ENCODE results near the gene DVL1. TPM values are rescaled to one million over a fixed set of nuclear protein-coding genes. Genes with fewer than 3 reads are reported as not detected.

The DVL1 gene
- total RNA-seq, 2 donors from 2014 or later: 46.6 to 52.2 TPM

GRCh38 chr1:1302951-1303509, 46.2 kb downstream of the DVL1 start:
- no peaks in the 10 kb centered on the region for H3K27me3 Mint-ChIP-seq (ENCODE audit: low read depth)
- no peak overlapping the region for H3K27ac Mint-ChIP-seq
- DNase-seq (no peak), ATAC-seq (replicated peaks in 1 of 2) (no peak)
- no peaks in the 10 kb centered on the region for H3K9me3 Mint-ChIP-seq
- peaks cover 16% of the 10 kb centered on the region for H3K4me1 Mint-ChIP-seq (ENCODE audit: low read depth)
- H3K4me3 Mint-ChIP-seq: no peak overlapping the region
- no peaks in the 10 kb centered on the region for H3K36me3 Mint-ChIP-seq (ENCODE audit: insufficient read depth in 2 of 2)

- Mint-ChIP-seq H3K27ac (no peak overlapping the region), H3K9me3 (no peaks in the 10 kb centered on the region), H3K4me1 (ENCODE audit: low read depth) (peaks cover 16% of the 10 kb centered on the region), H3K36me3 (ENCODE audit: insufficient read depth in 2 of 2) (no peaks in the 10 kb centered on the region), H3K4me3 (no peak overlapping the region), H3K27me3 (ENCODE audit: low read depth) (no peaks in the 10 kb centered on the region)
- ATAC-seq (replicated peaks in 1 of 2) (no peak), DNase-seq (no peak)
Measured at GRCh38 chr1:1302006-1302430, 47.2 kb downstream of the DVL1 start.

GRCh38 chr1:1300352-1300739, 48.9 kb downstream of the DVL1 start:
- no peak for ATAC-seq (replicated peaks in 1 of 2)
- no peaks in the 10 kb centered on the region for H3K9me3 Mint-ChIP-seq
- no peaks in the 10 kb centered on the region for H3K27me3 Mint-ChIP-seq (ENCODE audit: low read depth)
- H3K27ac Mint-ChIP-seq: no peak overlapping the region
- no peak for DNase-seq
- no peak overlapping the region for H3K4me3 Mint-ChIP-seq
- no peaks in the 10 kb centered on the region for H3K36me3 Mint-ChIP-seq (ENCODE audit: insufficient read depth in 2 of 2)
- no peaks in the 10 kb centered on the region for H3K4me1 Mint-ChIP-seq (ENCODE audit: low read depth)

GRCh38 chr1:1299686-1300351, 49.4 kb downstream of the DVL1 start:
- peak in 1 of 2 donors; percentile 42 for DNase-seq
- Mint-ChIP-seq H3K36me3 (ENCODE audit: insufficient read depth in 2 of 2) (no peaks in the 10 kb centered on the region), H3K27me3 (ENCODE audit: low read depth) (no peaks in the 10 kb centered on the region), H3K4me1 (ENCODE audit: low read depth) (no peaks in the 10 kb centered on the region), H3K4me3 (no peak overlapping the region), H3K9me3 (no peaks in the 10 kb centered on the region), H3K27ac (no peak overlapping the region)
- peak; percentile 57 to 60 for ATAC-seq (replicated peaks in 1 of 2)

GRCh38 chr1:1298861-1299685, 50.1 kb downstream of the DVL1 start:
- ATAC-seq (replicated peaks in 1 of 2) (no peak), DNase-seq (no peak)
- no peaks in the 10 kb centered on the region for H3K9me3 Mint-ChIP-seq
- no peaks in the 10 kb centered on the region for H3K4me1 Mint-ChIP-seq (ENCODE audit: low read depth)
- H3K4me3 Mint-ChIP-seq: no peak overlapping the region
- no peak overlapping the region for H3K27ac Mint-ChIP-seq
- no peaks in the 10 kb centered on the region for H3K36me3 Mint-ChIP-seq (ENCODE audit: insufficient read depth in 2 of 2)
- H3K27me3 Mint-ChIP-seq (ENCODE audit: low read depth): no peaks in the 10 kb centered on the region

- DNase-seq: no peak
- H3K4me3 Mint-ChIP-seq: no peak overlapping the region
- H3K9me3 Mint-ChIP-seq: no peaks in the 10 kb centered on the region
- peaks cover 0 to 1% of the 10 kb centered on the region in 2 donors for H3K36me3 Mint-ChIP-seq (ENCODE audit: insufficient read depth in 2 of 2)
- H3K27me3 Mint-ChIP-seq (ENCODE audit: low read depth): no peaks in the 10 kb centered on the region
- ATAC-seq (replicated peaks in 1 of 2): no peak
- H3K27ac Mint-ChIP-seq: no peak overlapping the region
- no peaks in the 10 kb centered on the region for H3K4me1 Mint-ChIP-seq (ENCODE audit: low read depth)
Measured at GRCh38 chr1:1297802-1298424, 51.3 kb downstream of the DVL1 start.

- no peaks in the 10 kb centered on the region for H3K9me3 Mint-ChIP-seq
- peaks cover 0 to 1% of the 10 kb centered on the region in 2 donors for H3K36me3 Mint-ChIP-seq (ENCODE audit: insufficient read depth in 2 of 2)
- no peak for DNase-seq
- H3K27ac Mint-ChIP-seq: no peak overlapping the region
- no peak overlapping the region for H3K4me3 Mint-ChIP-seq
- H3K4me1 Mint-ChIP-seq (ENCODE audit: low read depth): peaks cover 4% of the 10 kb centered on the region
- ATAC-seq (replicated peaks in 1 of 2): no peak
- no peaks in the 10 kb centered on the region for H3K27me3 Mint-ChIP-seq (ENCODE audit: low read depth)
Measured at GRCh38 chr1:1296070-1297061, 52.9 kb downstream of the DVL1 start.

GRCh38 chr1:1295154-1295923, 53.9 kb downstream of the DVL1 start:
- H3K4me3 Mint-ChIP-seq: no peak overlapping the region
- H3K36me3 Mint-ChIP-seq (ENCODE audit: insufficient read depth in 2 of 2): peaks cover 0 to 1% of the 10 kb centered on the region in 2 donors
- H3K27ac Mint-ChIP-seq: no peak overlapping the region
- DNase-seq (no peak), ATAC-seq (replicated peaks in 1 of 2) (no peak)
- H3K9me3 Mint-ChIP-seq: no peaks in the 10 kb centered on the region
- no peaks in the 10 kb centered on the region for H3K27me3 Mint-ChIP-seq (ENCODE audit: low read depth)
- H3K4me1 Mint-ChIP-seq (ENCODE audit: low read depth): peaks cover 4% of the 10 kb centered on the region

GRCh38 chr1:1294250-1294890, 54.8 kb downstream of the DVL1 start:
- no peak for ATAC-seq (replicated peaks in 1 of 2)
- DNase-seq: no peak
- H3K4me1 Mint-ChIP-seq (ENCODE audit: low read depth): peaks cover 4% of the 10 kb centered on the region
- H3K9me3 Mint-ChIP-seq: no peaks in the 10 kb centered on the region
- H3K27me3 Mint-ChIP-seq (ENCODE audit: low read depth): no peaks in the 10 kb centered on the region
- no peak overlapping the region for H3K4me3 Mint-ChIP-seq
- no peak overlapping the region for H3K27ac Mint-ChIP-seq
- H3K36me3 Mint-ChIP-seq (ENCODE audit: insufficient read depth in 2 of 2): peaks cover 0 to 1% of the 10 kb centered on the region in 2 donors

- DNase-seq (no peak), ATAC-seq (replicated peaks in 1 of 2) (peak in 1 of 2 donors; percentile 44)
- no peak overlapping the region for H3K27ac Mint-ChIP-seq
Measured at GRCh38 chr1:1293263-1294249, 55.7 kb downstream of the DVL1 start.

More at GRCh38 chr1:1293263-1294249, 55.7 kb downstream of the DVL1 start:
- H3K36me3 Mint-ChIP-seq (ENCODE audit: insufficient read depth in 2 of 2): peaks cover 0 to 1% of the 10 kb centered on the region in 2 donors
- no peak overlapping the region for H3K4me3 Mint-ChIP-seq
- no peaks in the 10 kb centered on the region for H3K9me3 Mint-ChIP-seq
- no peaks in the 10 kb centered on the region for H3K27me3 Mint-ChIP-seq (ENCODE audit: low read depth)
- H3K4me1 Mint-ChIP-seq (ENCODE audit: low read depth): peaks cover 4% of the 10 kb centered on the region

All from activated T-cell treated with anti-CD3 and anti-CD28 coated beads, Interleukin-2, amount 50 U/mL, for 72 hours (primary cell).